VCaP (cell line): ENCODE results near the gene ALKBH6.
A peak's percentile ranks its signal among the peaks of the same experiment; 100 is the strongest.

Source experiments
- H3K27ac ChIP-seq: fragments of 450-650 bp; 2 replicates; pipeline ENCODE4 v1.5.1; 2017
- TF ChIP-seq, protein P1 (sequence below): fragments of 450-650 bp; conservative IDR thresholded peaks from 2 replicates; pipeline ENCODE4 v1.5.1; 2017; ENCODE audit warnings: mild to moderate bottlenecking, moderate library complexity

The ALKBH6 gene

DNA sequence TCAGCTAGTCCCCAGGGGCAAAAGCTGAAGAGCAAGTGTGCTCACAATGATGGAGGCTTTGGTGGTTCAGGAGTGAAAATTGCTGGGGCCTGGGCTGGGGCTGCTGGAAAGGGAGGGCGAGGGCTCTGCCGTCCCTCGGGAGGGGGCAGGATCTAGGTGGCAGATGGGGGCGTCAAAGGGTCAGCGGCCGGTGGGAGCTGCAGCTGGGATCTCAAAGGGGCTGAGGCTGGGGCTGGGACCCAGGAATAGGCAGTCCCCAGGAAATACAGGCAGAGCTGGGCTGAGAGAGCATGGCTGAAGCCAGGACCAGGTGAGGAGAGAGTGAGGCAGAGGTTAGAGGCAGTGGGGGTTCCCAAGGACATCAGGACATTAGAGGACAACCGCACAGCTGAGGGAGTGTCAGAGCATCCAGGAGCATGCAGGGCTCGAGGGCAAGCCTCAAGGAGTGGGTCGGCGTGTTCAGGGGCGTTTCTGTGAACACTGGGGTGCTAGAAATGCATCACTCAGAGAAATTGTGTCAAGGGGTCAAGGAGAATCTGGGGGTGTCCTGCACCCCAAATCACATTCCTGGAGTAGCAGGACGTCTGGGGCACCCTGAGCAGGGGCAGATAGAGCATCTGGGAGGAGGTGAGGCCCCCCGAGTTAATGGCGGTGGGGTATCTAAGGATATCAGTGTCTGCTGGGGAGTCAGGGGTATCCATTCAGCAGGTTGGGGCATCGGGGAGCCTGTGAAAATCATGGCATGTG, 4.2 kb downstream of the ALKBH6 start:
- peak overlapping the region; percentile 97 for H3K27ac ChIP-seq
- TF ChIP-seq, protein P1, sequence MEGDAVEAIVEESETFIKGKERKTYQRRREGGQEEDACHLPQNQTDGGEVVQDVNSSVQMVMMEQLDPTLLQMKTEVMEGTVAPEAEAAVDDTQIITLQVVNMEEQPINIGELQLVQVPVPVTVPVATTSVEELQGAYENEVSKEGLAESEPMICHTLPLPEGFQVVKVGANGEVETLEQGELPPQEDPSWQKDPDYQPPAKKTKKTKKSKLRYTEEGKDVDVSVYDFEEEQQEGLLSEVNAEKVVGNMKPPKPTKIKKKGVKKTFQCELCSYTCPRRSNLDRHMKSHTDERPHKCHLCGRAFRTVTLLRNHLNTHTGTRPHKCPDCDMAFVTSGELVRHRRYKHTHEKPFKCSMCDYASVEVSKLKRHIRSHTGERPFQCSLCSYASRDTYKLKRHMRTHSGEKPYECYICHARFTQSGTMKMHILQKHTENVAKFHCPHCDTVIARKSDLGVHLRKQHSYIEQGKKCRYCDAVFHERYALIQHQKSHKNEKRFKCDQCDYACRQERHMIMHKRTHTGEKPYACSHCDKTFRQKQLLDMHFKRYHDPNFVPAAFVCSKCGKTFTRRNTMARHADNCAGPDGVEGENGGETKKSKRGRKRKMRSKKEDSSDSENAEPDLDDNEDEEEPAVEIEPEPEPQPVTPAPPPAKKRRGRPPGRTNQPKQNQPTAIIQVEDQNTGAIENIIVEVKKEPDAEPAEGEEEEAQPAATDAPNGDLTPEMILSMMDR, result no peak

DNA sequence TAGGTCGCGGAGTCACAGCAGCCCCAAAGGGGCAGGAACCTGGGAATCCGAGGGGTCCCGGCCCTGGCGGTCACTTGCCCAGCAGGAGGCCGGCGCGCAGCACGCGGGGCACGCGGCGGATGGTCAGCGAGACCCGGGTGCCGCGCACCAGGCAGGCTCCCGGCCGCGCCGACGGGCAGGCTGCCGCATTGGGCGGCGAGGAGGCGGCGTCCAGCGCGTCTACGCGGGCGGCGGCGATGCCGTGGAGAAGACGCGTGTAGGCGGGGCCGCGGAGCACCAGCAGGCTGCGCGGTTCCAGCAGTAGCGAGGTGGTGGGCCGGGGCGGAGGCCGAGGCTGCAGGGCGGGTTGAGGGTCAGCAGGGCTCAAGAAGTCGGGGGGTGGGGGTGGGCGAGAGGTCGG, 4.8 kb downstream of the ALKBH6 start:
- TF ChIP-seq, protein P1, result 0 out of 2 replicates have a peak, but pooled peaks have one; percentile 20
- peak overlapping the region; percentile 97 for H3K27ac ChIP-seq

DNA sequence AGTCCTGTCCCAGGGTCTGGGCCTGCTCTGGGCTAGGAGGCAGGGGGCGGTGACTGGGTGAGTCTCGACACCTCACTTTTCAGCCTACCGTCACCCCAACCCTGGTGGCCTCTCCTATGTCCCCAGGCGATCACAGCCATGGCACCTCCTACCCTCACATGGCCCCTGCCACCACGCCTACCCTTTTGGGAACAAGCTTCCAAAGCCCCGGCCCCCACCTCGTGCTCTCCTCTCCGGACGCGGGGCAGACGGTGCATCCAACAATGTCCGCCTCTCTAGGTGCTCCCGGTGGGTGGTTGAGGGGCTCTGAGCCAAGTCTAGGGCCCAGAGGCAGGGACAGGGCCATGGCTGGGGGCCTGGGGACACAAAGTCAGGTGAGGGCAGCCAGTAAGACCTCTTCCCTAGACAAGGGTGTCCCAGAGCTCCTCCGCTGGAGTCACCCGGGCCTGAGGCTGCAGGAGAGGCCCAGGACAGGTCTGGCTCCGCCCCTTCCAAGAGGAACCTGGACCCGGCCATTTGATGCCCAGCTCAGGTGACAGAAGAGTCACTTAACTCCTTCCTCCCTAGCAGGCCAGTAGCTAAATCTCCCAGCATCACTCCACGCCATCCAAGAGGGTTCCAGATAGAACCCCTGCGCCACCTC, 5.6 kb downstream of the ALKBH6 start, which contains the start of gene SYNE4:
Gene SYNE4, minus strand, starts transcription at position 478 of the 643 bp plus-strand sequence. Its CDS starts 132 bp downstream, at position 346.
- peak within 1 kb of the TSS; percentile 97 for H3K27ac ChIP-seq
- TF ChIP-seq, protein P1, result no peak

DNA sequence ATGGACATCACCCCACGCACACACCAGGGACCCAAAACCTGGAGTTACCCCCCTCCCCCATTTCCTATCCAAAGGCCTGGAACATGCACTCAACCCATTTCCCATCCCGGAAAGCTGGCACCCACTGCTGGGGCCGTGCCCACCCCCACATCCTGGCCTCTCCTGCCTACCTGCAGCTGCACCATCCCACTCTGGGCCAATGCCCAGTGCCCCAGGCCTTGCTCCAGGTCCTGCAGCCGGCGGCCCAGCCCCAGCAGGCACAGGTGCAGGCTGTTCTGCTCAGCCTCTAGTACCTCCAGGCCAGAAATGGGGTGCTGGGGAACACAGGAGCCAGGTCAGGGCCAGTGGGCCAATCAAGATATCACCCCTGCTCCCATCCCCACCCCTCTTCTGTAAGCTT, 7.1 kb downstream of the ALKBH6 start:
- TF ChIP-seq, protein P1, result no peak
- peak overlapping the region; percentile 97 for H3K27ac ChIP-seq

DNA sequence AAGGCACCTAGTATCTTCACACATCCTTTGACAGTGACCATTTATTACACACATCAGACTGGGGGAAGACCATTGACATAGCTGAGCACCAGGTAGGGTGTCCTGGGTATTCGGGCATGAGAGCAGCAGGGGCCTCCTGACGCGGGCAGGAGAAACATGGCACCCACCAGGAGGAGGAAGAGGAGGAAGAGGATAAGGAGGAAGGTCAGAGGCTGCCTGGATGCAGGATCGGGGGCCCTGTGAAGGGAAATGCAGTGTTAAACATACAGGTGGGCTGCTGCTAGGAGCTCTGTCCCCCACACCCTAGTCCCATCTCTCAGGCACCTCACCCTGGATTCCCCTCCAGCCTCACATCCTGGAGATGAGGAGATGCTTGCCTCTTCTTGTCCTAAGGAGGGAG, 10.7 kb downstream of the ALKBH6 start:
- TF ChIP-seq, protein P1, result no peak
- no peak overlapping the region for H3K27ac ChIP-seq

DNA sequence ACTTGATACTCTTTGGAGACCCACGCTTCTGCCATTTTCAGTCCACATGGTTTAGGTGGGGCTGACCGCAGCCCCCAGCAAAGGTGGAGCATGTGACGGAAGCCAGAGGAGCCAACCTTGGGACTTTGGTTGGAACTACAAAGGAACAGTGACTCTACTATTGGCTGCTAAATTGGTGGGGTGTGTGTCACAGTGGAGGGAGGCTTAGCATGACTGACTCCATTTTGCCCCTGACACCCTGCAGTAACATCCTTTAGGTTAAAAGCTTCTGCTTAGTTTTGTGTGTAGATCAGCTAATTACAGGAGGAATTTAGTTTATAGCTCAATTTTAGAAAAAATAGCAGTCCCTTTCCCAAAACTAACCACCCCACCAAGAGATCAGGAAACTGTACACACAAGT, 12.4 kb downstream of the ALKBH6 start:
- TF ChIP-seq, protein P1, result no peak
- no peak overlapping the region for H3K27ac ChIP-seq

DNA sequence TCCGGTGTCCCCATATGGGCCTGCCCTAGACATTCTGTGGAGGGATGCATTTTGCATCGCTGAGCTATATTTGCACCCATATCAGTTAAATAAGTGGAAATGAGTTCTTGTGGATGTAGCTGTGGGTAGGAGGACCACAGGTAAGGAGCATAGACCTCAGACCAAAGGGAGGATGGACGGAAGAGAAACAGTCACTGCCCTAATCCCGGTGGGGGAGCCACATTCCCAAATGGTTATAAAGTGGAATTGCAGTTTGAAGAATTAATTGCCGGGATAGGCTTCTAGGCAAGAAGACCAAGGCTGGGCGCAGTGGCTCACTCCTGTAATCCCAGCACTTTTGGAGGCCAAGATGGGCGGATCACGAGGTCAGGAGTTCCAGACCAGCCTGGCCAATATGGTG, 17.2 kb downstream of the ALKBH6 start:
- TF ChIP-seq, protein P1, result 0 out of 2 replicates have a peak, but pooled peaks have one; percentile 6
- H3K27ac ChIP-seq, result peak overlapping the region; percentile 90
